NCI-H2107 treated with DMSO at 0.1 percent for 48 hours (cell line): Measurements from ENCODE around the gene KCNK4.

ENCODE experiments used
- DNase-seq: peaks from one replicate; lab custom pipeline; 2025; ENCODE audit not compliant: unreplicated experiment; lab: John Stamatoyannopoulos, UW

Gene KCNK4

DNA sequence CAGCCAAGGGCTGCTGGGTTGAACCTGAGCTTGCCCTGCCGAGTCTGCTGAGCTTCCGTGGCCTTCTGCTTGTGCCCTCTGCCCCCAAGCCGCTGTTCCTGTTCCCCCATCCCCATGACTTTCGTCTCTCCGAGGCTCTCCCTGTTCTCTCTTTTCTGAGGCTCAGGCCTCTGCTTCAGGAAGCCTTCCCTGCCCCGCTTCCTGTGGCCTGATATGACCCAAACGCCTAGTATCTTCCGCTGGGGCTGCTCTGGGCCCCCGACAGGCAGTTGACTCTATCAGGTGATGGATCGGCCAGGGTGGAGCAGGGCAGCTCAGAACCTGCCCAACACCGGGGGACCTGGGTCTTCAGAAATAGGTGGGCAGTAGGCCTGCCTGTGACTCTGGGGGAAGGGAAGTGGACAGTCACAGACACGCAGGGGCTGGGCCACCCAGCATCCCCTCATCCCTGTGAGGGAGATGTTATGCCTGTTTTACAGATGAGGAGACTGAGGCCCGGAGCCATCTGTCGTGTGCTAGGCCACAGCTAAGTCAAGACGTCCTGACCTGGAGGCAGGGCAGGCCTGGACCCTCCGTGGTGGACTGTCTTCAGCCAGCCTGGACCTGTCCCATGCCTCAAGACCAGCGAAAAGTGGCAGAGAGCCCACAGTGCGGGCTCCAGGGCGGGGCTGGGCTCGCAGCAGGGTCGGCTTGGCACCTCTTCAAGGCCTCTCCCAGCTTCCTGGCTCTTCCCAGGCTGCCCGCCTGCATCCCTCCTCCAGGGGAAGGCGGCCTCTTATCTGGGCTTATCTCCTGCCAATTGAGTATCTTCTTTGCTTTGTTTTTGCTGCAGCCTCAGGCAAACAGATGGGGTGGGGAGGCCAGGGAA, 22.8 kb upstream of the KCNK4 start:
- no peak for DNase-seq

DNA sequence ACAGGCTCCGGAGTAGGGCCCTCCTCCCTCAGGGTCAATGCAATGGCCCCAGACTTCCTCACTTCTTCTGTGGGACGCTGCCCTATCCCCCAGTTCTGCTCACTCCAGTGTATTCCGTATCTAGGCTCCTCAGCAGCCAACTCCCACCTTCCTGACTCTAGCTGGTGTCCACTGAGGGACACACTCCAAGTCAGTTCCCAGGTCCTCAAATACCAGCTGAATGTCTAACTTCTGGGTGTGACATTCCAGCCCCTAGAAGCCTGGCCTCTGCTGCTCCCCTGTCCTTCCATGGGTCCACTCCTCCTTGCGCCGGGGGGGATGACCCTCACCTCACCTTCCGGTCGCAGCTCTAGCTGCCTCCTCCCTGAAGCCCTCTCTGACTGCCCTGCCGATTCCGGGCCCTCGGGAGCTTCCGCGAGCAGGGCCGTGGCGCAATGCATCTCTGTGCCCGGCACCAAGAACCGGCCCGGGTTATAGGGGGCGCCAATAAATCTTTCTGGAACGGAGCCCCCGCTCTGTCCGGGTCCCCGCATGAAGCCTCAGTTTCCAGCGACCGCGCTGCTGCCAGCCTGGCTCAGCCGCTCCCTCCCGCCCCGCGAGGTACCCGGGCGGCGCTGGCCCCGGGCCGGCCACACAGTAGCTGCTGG, 22.1 kb upstream of the KCNK4 start:
- DNase-seq = no peak

DNA sequence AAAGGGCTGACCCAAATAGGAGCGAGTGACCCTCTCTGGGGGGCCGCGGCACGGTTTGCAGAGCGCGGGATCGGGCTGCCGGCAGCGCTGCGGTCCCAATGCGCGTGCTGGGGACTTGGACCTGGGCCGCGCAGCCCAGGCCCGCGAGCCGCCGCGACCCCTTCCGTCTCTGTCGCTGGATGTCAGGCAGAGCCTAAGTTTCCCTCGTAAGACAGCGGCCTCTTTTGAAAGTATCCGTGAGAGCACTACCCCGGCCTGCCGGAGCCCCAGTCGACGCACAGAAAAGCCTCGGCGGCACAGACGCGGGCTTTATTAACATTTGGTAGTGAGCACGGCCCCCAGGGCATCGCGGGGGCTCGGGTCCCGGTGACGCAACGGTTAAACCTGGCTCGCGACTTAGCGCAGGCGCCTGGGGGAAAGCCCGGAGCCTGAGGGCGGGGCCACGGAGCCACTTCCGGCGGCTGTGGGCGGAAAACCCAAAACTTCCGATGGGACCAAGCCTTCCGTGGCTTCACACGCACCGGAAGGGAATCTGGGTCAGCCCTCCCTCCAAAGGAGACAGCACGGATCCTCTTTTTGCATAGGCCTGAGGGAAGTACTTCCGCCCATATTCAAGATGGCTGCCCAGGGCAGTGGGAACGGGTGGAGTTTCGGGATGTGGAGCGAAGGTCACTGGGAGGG, 21.4 kb upstream of the KCNK4 start:
- peak; percentile 97 for DNase-seq

DNA sequence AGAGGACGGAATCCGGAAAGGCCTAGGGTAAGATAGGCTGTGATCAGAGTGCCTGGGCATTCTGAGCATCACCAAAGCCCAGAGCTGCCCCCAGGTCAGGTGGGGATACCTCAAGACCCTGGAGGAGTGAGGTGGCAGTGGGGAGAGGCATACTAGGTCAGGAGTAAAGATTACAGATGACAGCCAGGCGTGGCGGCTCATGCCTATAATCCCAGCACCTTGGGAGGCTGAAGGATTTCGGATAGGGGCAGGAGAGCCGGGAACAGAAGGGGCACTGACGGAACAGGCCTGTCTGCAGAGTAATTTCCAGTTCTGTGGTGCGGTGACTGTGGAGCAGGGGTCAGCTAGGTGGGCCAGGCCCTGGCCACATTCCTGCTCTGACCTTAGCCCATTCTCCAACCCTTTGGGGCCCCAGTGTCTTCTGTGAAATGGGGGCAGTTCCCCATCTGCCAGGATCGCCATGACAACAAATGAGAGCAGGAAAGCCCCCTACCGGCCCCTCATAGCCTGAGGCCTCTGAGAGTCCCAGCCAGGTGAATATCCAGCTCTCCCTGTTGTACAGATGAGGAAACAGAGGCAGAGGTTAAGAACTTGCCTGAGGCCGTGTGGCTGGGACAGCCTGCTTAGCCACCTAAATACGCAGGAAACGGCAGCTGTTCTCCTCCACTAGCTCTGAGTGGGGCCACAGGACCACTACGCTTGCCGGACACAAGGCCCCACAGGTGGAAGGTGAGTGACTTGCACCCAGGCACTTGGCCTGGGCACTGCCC, 15.9 kb upstream of the KCNK4 start:
- DNase-seq = no peak

DNA sequence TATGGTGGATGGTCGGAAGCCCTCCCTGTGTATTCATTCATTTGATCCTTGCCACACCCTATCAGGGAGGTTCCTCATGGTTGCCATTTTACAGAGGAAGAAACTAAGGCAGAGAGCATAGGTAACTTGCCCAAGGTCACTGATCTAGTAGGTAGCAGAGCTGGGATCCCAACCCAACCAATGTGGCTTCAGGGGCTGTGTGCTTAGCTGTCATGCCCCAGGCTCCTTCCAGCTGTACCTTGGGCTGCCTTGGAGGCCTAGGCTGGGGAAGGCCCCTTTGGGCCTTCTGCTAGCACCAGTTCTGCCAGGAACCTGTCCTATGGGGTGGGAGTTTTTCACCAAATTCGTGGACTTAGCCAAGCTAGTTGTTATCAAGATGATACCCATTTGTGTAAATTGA, 15.3 kb upstream of the KCNK4 start:
- DNase-seq = no peak

DNA sequence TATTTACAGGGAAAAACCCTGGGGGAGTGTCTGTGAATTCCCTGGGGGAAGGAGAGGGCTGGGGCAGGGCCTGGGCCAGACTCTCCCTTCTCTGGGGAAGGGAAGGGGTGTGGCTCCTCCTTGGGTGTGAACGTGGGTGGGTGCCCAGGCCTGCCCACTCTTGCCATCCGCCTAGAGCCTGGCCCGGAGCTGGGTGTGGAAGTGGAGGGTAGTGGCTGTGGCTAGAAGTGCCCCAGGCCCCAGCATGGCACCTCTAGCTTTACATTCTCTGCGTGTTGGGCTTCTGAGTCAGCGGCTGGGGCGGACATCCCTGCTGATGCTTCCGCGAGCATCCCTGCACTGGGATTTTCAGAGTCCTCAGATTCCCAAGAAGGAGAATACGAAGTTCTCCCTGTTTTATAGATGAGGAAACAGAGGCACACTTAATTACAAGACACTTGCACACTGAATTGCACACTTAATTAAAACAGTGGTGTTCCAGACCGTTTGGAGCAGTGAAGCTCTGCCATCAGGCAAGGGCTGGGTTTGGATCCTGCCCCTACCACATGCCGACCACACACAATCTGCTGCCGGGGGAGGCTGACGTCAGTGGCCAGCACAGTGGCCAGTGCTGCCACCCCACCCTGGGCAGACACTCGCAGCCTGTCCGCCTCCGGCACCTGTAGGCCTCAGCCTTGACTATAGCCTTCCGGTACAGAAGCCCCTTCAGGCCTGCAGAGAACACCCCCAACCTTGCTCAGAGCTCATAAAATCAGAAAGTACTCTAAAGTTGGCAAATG, 14.3 kb upstream of the KCNK4 start:
- no peak for DNase-seq

DNA sequence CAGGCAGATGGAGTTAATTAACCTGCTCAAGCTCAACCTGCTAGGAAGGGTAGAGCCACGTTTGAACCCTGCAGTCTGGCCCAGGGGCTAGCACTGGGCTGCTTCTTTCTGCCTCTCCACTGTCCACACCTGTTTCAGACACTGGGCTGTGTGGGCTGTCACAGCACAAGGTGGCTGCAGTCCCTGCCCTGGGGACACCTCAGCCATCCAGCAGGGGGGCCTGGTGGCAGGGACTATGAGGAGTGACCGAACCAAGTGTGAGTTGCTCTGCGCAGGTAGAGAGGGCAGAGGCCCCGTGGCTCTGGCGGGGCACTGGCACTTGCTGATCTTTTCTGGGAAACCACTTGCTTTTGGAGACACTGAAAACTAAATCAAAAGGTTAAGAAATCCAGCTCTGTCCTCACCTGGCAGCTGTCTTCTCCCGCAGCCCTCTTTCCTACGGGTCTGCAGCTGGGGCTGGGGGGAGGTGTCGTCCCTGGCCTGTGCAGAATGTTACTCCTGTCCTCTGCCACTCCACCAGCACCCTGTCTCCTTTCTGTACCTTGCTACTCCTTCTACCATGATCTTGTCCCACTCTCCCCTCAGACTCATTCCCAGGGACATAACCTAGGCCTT, 12.4 kb upstream of the KCNK4 start:
- DNase-seq = no peak

DNA sequence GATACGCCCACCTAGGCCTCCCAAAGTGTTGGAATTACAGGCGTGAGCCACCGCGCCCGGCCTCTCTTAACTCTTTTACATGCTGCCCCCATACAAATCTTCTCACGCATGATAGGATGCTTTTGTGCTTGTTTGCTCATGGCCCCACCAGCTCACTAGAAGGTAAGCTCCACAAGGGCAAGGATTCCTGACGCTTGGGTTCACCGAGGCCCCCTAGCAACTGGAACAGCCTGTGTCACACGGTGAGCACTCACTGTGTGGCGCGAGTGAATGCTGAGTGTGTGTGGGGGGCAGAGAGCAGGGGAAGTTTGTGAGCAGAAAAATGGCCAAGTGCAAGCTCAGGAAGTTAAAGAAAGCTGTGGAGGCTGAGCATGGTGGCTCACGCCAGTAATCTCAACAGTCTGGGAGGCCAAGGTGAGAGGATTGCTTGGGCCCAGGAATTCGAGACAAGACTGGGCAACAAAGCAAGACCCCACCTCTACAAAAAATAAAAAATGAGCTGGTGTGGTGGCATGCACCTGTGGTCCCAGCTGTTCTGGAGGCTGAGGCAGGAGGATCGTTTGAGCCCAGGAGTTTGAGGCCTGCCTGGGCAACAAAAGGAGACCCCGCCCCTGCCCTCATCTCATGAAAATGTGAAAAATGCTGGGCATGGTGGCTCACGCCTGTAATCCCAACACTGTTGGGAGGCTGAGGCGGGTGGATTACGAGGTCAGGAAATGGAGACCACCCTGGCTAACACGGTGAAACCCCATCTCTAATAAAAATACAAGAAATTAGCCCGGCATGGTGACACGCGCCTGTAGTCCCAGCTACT, 8.9 kb upstream of the KCNK4 start:
- DNase-seq = no peak

DNA sequence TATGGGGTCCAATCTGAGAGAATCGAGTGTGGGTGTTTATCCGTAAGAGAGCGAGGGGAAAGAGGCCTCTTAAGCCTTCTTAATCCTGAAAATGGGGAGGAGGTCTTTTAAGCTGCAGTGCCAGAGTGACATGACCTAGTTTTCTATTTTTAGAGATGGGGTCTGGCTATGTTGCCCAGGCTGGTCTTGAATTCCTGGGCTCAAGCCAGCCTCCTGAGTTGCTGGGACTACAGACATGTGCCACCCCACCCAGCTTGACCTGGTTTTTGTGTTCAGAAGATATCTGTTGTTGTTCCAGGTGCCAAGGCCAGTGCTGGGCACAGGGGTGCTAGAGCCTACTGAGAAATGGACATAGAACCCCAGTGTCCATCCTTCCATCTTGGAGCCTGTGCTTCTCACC, 8.0 kb upstream of the KCNK4 start:
- no peak for DNase-seq

DNA sequence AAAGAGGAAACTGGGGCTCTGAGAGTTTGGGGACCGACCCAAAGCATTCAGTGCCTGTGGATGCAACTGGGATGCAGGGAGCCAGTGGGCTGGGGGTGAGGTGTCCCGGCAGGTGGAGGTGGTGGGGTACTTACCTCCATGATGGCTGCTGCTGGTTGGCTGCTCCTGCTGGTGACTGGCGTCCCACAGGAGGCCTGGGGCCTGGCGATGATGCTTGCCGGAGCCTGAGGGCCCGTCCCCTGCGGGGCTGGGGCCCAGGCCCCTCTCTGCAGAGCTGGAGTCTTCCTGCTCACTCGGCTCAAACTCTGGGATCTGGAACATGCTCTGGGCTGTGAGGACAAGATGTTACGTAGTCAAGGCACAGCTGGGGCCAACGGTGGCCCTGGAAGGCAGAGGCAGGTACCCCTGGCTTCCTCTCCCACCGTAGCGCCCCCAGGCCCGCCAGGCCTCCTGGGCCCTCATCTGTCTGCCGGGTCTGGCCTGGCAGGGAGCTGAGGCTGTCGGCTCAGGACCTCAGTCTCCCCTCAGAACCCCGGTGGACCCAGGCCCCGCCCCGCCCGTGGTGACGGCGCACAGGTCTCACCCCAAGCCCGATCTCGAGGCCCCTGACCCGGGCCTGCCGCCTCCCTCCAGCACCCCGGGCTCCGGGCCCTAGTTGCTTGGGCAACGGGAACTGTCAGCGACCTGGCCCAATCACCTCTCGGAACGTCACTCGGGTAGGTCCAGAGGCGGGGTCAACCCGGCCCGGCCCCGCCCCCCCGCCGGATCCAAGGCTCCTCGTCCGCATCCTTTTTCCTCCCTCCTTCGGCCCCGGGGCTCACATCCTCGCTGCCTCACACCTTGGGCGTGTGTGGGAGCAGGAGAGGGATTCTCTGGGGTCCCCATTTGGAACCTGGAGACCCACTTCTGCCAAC, 6.8 kb upstream of the KCNK4 start, which contains the start of gene BAD:
TSS of gene BAD (minus strand) at position 618 of the 914 bp plus-strand sequence. CDS start at position 321, 297 bp downstream.
- peak; percentile 83 for DNase-seq

DNA sequence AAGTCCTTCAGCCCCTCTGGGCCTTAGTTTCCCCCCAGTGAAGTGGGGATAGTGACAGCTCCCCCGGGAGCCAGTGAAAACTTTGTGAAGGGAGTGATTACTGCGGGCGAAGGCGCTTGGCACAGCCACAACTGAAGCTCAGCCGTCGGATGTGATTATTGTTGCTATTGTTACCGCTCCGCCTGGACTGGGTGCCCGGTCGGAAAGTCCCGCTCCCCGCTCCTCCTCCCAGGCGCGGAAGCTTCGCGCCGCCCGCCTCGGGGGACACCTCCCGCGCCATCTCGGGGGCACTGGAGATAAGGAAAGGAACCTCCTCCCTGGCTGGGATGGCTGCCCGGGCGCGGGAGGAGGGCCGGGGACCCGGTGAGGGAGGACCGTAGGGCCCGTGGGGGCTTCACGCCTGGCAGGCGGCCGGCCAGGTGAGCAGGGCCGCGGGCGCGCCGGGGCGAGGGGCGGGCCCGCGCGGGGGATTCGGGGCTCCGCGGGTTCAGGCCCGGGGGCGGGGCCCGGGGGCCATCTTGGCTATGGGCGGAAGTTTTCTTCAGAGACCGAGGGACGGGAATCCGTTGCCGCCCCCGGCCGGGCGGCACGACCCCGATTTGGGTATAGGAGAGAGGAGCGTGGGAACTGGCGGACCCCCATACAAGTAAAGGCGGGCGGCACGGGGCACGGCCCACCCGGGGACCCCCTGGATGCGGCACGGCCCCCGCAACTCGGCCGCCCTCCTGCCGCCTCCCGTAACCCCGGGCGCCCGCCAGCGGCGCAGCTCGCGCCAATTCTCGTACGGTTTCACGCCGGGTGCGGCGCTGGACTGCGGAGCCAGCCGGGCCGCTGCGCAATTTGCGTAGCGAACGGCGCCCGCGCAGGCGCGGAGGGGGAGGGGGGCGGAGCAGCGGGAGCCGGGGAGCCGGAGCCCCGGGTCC, 5.9 kb upstream of the KCNK4 start, which contains the start of gene GPR137:
TSS of gene GPR137 (plus strand) at position 887 of the 923 bp plus-strand sequence. CDS start 677 bp downstream, outside the sequence.
- DNase-seq = peak; percentile 58

DNA sequence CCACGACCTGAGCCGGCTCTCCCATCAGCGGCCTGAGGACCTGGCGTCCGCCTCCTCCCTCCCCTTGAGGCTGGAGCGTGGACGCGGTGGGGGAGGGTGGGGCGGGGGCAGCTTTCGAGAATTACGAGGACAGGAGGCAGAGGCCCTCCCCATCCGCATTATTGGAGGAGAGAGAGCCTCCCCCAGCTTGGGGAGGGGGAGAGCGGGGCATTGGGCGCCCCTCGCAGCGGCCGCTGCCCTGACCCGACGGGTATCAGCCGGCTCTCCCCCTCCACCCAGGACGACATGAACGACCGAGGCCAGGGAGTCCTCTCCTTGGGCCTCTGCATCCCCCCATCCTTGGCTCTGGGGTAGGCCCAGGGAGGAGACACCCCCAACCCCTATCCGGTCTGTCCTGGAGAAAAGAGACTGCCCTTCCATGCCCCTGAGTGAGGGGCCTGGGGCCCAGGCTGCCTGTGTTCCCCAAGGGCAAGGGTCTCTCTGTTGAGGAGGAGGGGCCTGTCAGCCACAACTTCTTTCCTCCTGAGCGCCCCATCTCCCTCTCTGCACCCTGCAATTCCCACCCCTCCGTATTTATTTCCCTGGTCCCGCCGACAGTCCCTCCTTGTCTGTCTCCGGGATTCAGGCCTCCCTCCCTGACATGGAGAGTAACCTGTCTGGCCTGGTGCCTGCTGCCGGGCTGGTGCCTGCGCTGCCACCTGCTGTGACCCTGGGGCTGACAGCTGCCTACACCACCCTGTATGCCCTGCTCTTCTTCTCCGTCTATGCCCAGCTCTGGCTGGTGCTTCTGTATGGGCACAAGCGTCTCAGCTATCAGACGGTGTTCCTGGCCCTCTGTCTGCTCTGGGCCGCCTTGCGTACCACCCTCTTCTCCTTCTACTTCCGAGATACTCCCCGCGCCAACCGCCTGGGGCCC, 5.0 kb upstream of the KCNK4 start:
- DNase-seq = peak; percentile 58

DNA sequence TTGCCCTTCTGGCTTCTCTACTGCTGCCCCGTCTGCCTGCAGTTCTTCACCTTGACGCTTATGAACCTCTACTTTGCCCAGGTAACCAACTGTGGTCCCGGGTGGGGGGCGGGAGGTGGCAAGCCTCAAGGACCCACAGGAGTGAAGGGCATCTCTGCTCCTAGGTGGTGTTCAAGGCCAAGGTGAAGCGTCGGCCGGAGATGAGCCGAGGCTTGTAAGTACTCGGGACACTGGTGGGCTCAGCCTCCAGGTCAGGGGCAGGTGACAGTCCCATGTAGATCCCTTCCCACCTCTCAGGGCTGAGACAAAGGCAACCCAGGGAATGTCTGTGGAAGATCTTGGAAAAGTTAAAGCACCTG, 4.3 kb upstream of the KCNK4 start:
- DNase-seq = no peak

DNA sequence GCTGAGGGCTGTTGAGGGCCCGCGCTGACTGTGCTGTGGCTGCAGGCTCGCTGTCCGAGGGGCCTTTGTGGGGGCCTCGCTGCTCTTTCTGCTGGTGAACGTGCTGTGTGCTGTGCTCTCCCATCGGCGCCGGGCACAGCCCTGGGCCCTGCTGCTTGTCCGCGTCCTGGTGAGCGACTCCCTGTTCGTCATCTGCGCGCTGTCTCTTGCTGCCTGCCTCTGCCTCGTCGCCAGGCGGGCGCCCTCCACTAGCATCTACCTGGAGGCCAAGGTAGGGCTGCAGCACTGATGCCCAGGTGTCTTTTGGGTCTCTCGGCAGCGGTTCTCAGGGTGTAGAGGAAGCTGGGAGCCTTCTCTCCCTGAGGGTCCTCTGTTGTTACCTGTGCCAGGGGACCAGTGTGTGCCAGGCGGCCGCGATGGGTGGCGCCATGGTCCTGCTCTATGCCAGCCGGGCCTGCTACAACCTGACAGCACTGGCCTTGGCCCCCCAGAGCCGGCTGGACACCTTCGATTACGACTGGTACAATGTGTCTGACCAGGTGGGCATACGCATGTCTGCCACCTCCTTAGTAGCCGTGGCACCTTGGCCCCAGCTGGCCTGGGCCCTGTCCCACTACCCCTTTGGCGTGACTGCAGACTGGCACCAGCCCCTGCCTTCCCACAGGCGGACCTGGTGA, 3.3 kb upstream of the KCNK4 start:
- DNase-seq = no peak

DNA sequence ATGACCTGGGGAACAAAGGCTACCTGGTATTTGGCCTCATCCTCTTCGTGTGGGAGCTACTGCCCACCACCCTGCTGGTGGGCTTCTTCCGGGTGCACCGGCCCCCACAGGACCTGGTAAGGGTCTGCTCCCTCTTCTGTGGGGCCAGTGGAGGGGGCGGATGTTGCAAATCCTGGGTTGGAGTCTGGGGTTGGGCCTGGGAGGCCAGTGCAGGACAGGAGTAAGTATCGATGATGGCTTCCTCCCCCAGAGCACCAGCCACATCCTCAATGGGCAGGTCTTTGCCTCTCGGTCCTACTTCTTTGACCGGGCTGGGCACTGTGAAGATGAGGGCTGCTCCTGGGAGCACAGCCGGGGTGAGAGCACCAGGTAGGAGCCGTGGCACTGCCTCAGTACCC, 2.8 kb upstream of the KCNK4 start:
- DNase-seq = no peak
